Epithelial cell of esophagus (primary cell): ENCODE results near the gene ADNP.
A peak's percentile ranks its signal among the peaks of the same experiment; 100 is the strongest.

Source experiments
- DNase-seq: peaks from one replicate; pipeline ENCODE4 v3.0.0; 2010; ENCODE audit warnings: low read depth
- H3K4me3 ChIP-seq: 2 replicates; pipeline ENCODE4 v1.5.1; 2011; ENCODE audit warnings: mild to moderate bottlenecking, low read length, control low read depth
- TF ChIP-seq, protein P1 (sequence below): IDR thresholded peaks from 2 replicates; pipeline ENCODE4 v1.5.1; 2011; ENCODE audit warnings: low read depth, mild to moderate bottlenecking, low read length, control low read depth, inconsistent platforms; ENCODE audit not compliant: insufficient read depth; ENCODE audit errors: missing control alignments

ADNP gene

DNA sequence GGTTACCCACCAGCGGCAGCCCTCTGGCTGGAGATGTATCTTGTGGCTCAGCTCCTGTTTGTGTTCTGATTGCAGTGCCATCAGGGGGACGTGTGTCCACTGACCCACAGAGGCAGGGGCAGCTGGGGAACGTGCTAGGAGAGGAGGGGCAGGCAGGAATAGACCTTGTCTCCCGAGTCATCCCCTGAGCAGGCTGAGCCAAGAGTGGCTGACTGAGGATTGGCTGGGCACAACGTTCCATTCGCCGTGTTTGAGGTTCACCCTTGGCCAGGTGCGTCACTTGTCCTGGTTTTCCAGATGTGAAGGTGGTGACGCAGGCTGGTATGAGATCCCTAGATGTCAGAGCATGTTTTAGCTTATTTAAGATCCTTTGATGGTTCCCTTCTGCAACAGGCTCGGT is 57.7 kb downstream of the ADNP start:
- TF ChIP-seq, protein P1, sequence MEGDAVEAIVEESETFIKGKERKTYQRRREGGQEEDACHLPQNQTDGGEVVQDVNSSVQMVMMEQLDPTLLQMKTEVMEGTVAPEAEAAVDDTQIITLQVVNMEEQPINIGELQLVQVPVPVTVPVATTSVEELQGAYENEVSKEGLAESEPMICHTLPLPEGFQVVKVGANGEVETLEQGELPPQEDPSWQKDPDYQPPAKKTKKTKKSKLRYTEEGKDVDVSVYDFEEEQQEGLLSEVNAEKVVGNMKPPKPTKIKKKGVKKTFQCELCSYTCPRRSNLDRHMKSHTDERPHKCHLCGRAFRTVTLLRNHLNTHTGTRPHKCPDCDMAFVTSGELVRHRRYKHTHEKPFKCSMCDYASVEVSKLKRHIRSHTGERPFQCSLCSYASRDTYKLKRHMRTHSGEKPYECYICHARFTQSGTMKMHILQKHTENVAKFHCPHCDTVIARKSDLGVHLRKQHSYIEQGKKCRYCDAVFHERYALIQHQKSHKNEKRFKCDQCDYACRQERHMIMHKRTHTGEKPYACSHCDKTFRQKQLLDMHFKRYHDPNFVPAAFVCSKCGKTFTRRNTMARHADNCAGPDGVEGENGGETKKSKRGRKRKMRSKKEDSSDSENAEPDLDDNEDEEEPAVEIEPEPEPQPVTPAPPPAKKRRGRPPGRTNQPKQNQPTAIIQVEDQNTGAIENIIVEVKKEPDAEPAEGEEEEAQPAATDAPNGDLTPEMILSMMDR: no peak
- DNase-seq: no peak
- H3K4me3 ChIP-seq: no peak overlapping the region

DNA sequence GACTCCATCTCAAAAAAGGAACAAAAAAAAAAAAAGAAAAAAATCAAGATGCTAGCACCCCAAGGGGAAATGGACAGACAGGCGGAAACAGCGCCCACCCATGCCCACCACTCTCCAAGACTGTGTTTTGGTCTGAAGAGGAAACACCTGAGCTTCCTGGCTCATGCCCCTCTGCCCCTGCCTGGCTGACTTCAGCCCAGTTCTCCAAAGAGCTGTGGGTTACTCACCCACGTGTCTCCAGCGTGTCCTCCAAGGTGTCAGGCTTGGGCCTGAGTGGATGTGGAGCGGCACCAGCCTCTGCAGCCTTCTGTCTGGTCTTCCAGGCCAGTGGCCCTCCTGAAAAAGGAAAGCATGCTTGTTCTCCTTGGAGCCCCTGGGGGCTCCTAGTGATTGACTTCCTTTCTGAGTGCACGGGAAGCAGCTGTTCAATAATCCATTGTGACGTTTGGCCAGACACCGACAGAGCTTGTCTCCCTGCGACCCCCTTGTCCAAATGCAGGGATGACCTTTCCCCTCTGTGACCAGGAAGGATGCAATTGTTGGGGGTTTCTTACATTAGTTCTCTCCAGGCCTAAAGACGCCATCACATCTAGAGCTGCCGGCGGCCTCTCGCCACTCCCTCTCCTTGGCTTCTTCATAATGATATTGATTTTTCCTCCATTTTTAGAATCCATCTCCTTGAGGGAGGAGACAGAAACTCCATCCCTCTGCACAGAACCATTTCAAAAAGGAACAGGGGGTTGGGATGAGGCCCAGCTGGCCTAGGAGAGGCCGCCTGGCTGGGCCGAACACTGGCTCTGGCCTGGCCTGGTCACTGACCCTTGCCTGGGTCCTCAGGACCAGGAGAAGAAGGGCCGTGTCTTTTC is 58.4 kb downstream of the ADNP start:
- no peak overlapping the region for H3K4me3 ChIP-seq
- TF ChIP-seq, protein P1: no peak
- no peak for DNase-seq

DNA sequence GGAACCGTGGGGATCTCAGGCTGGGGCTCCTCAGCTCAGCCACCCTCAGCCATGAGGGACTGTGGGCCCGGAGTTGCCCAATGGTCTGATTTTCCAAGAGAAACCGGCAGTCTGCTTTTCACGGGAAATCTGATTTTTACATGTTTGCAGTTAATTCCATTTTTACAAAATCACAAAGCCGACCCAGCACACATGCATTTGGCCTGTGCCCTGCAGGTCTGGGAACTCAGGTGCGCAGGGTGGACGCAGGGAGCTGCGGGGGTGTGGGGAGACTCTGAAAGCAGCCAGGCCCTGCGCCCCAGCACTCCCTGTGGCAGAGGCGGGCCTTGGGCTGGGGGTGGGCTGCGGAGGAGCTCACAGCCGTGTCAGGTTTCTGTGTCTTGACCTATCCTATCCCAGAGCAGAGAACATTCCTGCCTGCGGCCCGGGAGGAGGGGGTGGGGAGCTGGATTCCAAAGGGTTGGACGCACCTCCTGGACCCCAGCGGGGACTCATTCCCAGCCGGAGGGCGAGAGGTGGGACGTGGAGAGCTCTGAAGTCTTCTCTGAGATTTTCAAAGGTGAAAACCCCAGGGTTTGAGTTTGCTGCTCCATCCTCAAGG is 60.6 kb downstream of the ADNP start:
- no peak for DNase-seq
- TF ChIP-seq, protein P1: no peak
- no peak overlapping the region for H3K4me3 ChIP-seq

DNA sequence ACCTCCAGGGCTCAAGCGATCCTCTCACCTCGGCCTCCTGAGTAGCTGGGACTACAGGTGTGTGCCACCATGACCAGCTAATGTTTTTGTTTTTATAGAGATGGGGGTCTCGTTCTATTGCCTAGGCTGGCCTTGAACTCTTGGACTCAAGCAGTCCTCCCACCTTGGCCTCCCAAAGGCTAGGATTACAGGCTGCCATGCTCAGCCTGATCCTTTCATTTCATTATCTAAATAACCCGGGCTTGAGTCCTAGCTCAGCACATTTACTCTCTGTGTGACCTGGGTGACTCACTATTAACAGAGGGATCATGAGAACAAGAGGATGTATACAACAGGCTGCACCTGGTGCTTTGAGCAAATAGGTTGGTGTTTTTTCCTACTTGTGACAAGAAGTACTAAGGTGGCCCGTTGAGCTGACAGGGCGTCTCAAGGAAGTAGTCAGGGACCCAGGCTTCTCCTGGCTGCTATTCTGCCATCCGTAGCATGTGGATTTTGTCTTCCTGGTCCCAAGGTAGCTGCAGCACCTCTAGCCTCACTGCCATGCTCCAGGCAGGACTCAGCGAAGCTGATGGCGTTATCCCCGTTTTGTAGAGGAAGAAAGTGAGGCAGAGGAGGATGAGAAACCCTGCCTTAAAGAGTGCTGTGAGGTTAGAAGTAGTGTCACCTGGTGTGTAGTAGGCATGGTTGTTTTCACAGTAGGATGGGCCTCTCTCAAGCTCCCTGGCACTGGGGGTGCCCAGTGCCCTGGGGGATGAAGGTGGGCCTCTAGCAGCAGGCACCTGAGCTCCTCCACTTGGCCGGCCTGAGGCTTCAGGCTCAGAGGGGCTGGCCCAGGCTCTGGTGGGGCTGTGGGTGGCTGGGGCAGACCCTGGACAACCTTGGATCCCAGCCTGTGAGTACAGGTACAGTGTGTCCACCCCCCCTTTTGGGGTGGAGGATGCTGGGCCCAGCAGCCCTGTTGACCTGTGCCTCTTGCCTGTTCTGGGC is 62.4 kb downstream of the ADNP start:
- no peak overlapping the region for H3K4me3 ChIP-seq
- TF ChIP-seq, protein P1: no peak
- peak; percentile 78 for DNase-seq

DNA sequence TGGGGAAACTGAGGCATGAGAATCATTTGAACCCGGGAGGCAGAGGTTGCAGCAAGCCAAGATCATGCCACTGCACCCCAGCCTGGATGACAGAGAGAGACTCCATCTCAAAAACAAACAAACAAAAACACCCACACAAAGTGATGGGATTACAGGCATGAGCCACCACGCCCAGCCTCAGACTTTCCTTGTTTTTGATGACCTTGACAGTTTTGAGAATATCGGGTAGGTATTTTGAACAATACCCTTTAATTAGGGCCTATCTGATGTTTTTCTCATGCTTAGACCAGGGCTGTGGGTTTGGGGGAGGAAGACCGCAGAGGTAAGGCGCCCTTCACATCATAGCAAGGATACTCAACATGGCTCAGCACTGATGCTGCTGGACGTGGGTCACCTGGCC is 63.4 kb downstream of the ADNP start:
- TF ChIP-seq, protein P1: no peak
- no peak for DNase-seq
- H3K4me3 ChIP-seq: no peak overlapping the region

DNA sequence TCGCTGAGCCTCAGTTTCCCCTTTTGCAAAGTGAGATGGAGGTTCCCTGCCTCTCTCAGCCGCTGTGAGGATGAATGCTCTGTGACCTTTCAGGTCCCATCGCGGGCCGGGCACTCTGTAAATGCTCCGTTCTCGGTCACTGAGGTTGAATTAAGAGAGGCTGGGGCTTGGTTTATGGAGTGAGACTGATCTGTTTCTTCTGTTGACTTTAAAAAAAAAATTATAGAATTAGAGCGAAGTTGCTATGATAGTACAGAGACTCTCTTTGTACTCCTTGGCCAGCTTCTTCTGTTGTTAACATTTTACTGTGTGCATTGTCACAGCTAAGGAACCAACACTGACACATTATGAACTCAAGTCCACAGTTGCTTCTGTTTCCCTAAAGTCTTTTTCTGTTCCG is 64.4 kb downstream of the ADNP start:
- TF ChIP-seq, protein P1: no peak
- DNase-seq: no peak

More for the DNA sequence above, 64.4 kb downstream of the ADNP start:
- no peak overlapping the region for H3K4me3 ChIP-seq
